ENCODE measurements around the gene MORN4. TPM values are rescaled to one million over a fixed set of nuclear protein-coding genes. Genes with fewer than 3 reads are reported as not detected.
A peak's percentile ranks its signal among the peaks of the same experiment; 100 is the strongest.

Gene MORN4
- 4.2 and 5.6 TPM in 2 replicates for total RNA-seq

- peak within 1 kb of the TSS; percentile 82 for H3K4me3 ChIP-seq (ENCODE audit: low read depth, low read length)
- TF ChIP-seq CTCF (IDR thresholded peaks at IDR 0.05; ENCODE audit: insufficient read depth, low read depth, low read length): no peak
- peak; percentile 90 for DNase-seq (ENCODE audit: low read depth)
Measured at GRCh38 chr10:97632949-97633884, at the start of gene MORN4. TSS of gene MORN4 (minus strand) at chr10:97633500. CDS start at chr10:97619653, 13,847 bp downstream.

- H3K4me3 ChIP-seq (ENCODE audit: low read depth, low read length): no peak overlapping the region
- no peak for TF ChIP-seq CTCF (IDR thresholded peaks at IDR 0.05; ENCODE audit: insufficient read depth, low read depth, low read length)
- no peak for DNase-seq (ENCODE audit: low read depth)
Measured at GRCh38 chr10:97682042-97682441, 48.7 kb upstream of the MORN4 start.

- no peak for TF ChIP-seq CTCF (IDR thresholded peaks at IDR 0.05; ENCODE audit: insufficient read depth, low read depth, low read length)
- no peak for DNase-seq (ENCODE audit: low read depth)
- no peak overlapping the region for H3K4me3 ChIP-seq (ENCODE audit: low read depth, low read length)
Measured at GRCh38 chr10:97679594-97679993, 46.3 kb upstream of the MORN4 start.

GRCh38 chr10:97676770-97677581 lies 43.7 kb upstream of the MORN4 start:
- peak; percentile 64 for DNase-seq (ENCODE audit: low read depth)
- TF ChIP-seq CTCF (IDR thresholded peaks at IDR 0.05; ENCODE audit: insufficient read depth, low read depth, low read length): peak; percentile 91
- H3K4me3 ChIP-seq (ENCODE audit: low read depth, low read length): no peak overlapping the region

- DNase-seq (ENCODE audit: low read depth): no peak
- TF ChIP-seq CTCF (IDR thresholded peaks at IDR 0.05; ENCODE audit: insufficient read depth, low read depth, low read length): no peak
- no peak overlapping the region for H3K4me3 ChIP-seq (ENCODE audit: low read depth, low read length)
Measured at GRCh38 chr10:97675222-97675621, 41.9 kb upstream of the MORN4 start.

- DNase-seq (ENCODE audit: low read depth): peak; percentile 77
- no peak for TF ChIP-seq CTCF (IDR thresholded peaks at IDR 0.05; ENCODE audit: insufficient read depth, low read depth, low read length)
- no peak overlapping the region for H3K4me3 ChIP-seq (ENCODE audit: low read depth, low read length)
Measured at GRCh38 chr10:97673736-97674525, 40.6 kb upstream of the MORN4 start.
